ENCODE data around the gene DCST2.
A peak's percentile ranks its signal among the peaks of the same experiment; 100 is the strongest.
"Not testable (repeated sequence)": the region's sequence is repeated elsewhere in the genome, so short reads cannot be mapped to it uniquely, and the experiment has no call there.

The DCST2 gene

DNA sequence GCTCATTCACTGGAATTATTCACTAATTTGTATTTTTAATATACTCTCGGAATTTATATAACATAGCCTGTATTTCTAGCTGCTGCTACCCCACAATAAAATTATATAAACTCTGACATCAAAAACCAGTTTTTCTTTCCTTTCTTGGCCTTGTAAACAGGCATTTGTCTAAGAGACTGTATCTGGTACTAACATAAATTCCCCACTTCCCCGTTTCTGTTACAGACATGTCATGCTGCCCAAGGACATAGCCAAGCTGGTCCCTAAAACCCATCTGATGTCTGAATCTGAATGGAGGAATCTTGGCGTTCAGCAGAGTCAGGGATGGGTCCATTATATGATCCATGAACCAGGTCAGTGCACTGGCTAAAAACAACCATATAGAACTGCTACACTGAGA is 55.8 kb downstream of the DCST2 start:
- H3K4me1 ChIP-seq, result peaks cover 23% of the 10 kb centered on the region
- H3K9me3 ChIP-seq; in situ Hi-C loops (cut with MboI; ENCODE audit: low sequenced_read_pairs); DNase-seq (ENCODE audit: low spot score in 2 of 2); H3K27me3 ChIP-seq (ENCODE audit: low read depth); H3K4me3 ChIP-seq: not testable (repeated sequence)
- H3K36me3 ChIP-seq (replicated peaks), result peaks cover 36% of the 10 kb centered on the region

DNA sequence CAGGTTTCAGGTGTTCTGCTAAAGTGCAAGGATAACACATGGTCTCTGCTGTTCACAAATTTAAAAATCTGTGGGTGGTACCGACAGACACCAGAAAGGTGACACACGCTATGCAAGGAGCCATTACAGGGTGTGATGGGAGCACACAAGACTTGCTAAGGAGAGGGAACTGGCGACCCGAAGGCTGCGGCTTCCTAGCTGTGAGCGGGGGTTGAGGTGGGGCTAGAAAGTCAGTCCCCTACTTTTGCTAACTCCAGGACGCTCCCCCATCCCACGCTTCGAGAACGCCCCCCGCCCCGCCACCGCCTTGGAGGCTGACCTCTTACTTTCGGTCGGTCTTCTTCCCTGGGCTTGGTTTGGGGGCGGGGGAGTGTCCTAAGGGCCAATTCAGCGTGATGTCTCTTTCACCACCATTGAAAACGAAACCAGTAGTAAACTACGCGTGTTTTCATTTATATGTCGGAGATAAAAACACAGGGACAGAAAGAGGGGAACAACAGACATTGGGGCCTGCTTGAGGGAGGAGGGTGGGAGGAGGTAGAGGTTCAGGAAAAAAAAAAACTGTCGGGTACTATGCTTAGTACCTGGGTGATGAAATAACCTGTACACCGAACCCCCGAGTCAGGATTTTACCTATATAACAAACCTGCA is 58.0 kb downstream of the DCST2 start:
- H3K4me3 ChIP-seq, result peak overlapping the region; percentile 82
- peak in 1 of 2 experiments; percentile 69 for DNase-seq (ENCODE audit: low spot score in 2 of 2)
- no peaks in the 10 kb centered on the region for H3K9me3 ChIP-seq
- H3K4me1 ChIP-seq, result peaks cover 30% of the 10 kb centered on the region
- in situ Hi-C loops (cut with MboI; ENCODE audit: low sequenced_read_pairs), result no loop called here
- peaks cover 30% of the 10 kb centered on the region for H3K36me3 ChIP-seq (replicated peaks)
- no peaks in the 10 kb centered on the region for H3K27me3 ChIP-seq (ENCODE audit: low read depth)

- no peaks in the 10 kb centered on the region for H3K9me3 ChIP-seq
- peak overlapping the region; percentile 82 for H3K4me3 ChIP-seq
- peak; percentile 94 to 97 for DNase-seq (ENCODE audit: low spot score in 2 of 2)
- in situ Hi-C loops (cut with MboI; ENCODE audit: low sequenced_read_pairs), result no loop called here
- peaks cover 36% of the 10 kb centered on the region for H3K4me1 ChIP-seq
- no peaks in the 10 kb centered on the region for H3K27me3 ChIP-seq (ENCODE audit: low read depth)
- peaks cover 24% of the 10 kb centered on the region for H3K36me3 ChIP-seq (replicated peaks)
These were observed 58.7 kb downstream of the DCST2 start for GRCh38 chr1:154974808-154975408.

DNA sequence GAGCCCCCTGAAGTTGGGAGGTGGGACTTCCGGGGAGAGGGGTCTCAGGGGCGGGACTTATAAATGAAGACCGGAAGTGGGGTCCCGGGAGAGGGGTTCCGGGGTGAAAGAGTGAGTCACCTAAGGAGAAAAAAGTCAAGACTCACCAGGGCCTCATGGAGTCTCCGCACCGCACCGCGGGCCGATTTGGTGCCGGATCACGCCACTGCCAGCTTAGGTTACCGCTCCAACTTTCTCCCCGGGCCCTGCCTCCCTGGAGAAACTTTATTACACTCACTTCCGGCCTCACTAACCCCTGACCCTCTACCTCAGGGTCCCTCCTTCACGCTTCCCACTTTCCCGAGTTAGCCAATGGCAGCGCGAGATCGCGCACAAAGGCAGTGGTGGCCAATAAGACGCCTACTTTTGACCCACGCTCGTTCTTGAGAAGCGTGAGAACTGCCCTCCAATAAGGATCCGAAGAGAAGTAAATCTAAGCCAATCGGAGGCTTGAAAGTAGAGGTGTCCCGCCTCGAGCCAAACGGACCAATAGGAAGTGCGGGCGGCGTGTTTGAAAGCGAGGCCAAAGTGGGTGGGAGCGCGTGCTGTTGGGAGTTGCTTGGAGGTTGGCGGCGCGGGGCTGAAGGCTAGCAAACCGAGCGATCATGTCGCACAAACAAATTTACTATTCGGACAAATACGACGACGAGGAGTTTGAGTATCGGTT is 59.3 kb downstream of the DCST2 start, which contains the start of gene CKS1B:
CKS1B (plus strand) TSS at position 580 of the 706 bp plus-strand sequence; CDS start at position 645, 65 bp downstream.
- no peaks in the 10 kb centered on the region for H3K27me3 ChIP-seq (ENCODE audit: low read depth)
- H3K4me3 ChIP-seq, result peak within 1 kb of the TSS; percentile 82
- no peaks in the 10 kb centered on the region for H3K9me3 ChIP-seq
- H3K4me1 ChIP-seq, result peaks cover 36% of the 10 kb centered on the region
- in situ Hi-C loops (cut with MboI; ENCODE audit: low sequenced_read_pairs), result no loop called here
- peak; percentile 97 to 100 for DNase-seq (ENCODE audit: low spot score in 2 of 2)
- H3K36me3 ChIP-seq (replicated peaks), result peaks cover 17% of the 10 kb centered on the region

- Histone ChIP-seq H3K9me3 (no peaks in the 10 kb centered on the region), H3K4me3 (peak overlapping the region; percentile 82), H3K4me1 (peaks cover 36% of the 10 kb centered on the region), H3K27me3 (ENCODE audit: low read depth) (no peaks in the 10 kb centered on the region), H3K36me3 (replicated peaks) (peaks cover 13% of the 10 kb centered on the region)
- peak; percentile 96 to 100 for DNase-seq (ENCODE audit: low spot score in 2 of 2)
- in situ Hi-C loops (cut with MboI; ENCODE audit: low sequenced_read_pairs), result no loop called here
These were observed 60.1 kb downstream of the DCST2 start for GRCh38 chr1:154973344-154974101.

DNA sequence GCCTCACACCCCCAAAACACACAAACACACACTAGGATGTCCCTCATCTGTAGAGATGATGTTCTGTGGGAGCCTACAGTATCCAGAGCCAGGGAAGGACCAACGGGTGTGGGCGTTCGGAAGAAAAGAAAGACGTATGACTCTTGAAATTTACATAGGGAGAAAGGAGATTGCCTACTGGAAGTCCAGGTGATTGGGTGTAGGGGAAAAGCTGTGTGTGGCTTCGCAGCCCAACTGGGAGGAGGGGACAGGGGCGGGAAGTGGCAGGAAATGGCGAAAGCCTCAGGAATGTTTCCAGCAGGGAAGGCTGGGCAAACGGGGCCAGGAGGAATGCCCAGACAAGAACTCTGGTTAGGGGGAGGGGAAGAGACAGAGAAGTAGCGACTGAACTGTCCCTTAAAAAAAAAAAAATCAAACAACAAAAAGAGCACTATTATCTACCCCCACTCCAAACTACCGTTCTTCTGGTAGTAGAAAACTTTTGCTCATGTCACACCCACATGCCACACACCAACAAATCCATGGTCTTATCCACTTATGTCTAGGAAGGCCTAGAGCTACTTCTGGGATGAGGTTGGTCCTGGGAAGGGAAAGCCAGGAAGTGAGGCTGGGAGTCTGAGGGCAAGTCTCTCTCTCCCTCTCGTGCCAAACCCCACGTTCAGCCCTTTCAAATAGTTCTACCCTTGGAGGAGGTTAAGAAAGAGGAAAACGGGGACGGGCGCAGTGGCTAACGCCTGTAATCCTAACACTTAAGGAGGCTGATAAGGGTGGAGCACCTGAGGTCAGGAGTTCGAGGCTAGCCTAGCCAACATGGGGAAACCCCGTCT is 60.9 kb downstream of the DCST2 start:
- H3K4me3 ChIP-seq, result peak overlapping the region; percentile 82
- H3K36me3 ChIP-seq (replicated peaks), result peaks cover 12% of the 10 kb centered on the region
- peaks cover 36% of the 10 kb centered on the region for H3K4me1 ChIP-seq
- peak; percentile 78 to 87 for DNase-seq (ENCODE audit: low spot score in 2 of 2)
- in situ Hi-C loops (cut with MboI; ENCODE audit: low sequenced_read_pairs), result no loop called here
- no peaks in the 10 kb centered on the region for H3K27me3 ChIP-seq (ENCODE audit: low read depth)
- H3K9me3 ChIP-seq, result no peaks in the 10 kb centered on the region

GRCh38 chr1:154972213-154972516 is 61.4 kb downstream of the DCST2 start:
- Histone ChIP-seq H3K4me1 (peaks cover 36% of the 10 kb centered on the region), H3K9me3 (no peaks in the 10 kb centered on the region), H3K27me3 (ENCODE audit: low read depth) (no peaks in the 10 kb centered on the region), H3K36me3 (replicated peaks) (peaks cover 13% of the 10 kb centered on the region), H3K4me3 (no peak overlapping the region)
- no peak for DNase-seq (ENCODE audit: low spot score in 2 of 2)
- in situ Hi-C loops (cut with MboI; ENCODE audit: low sequenced_read_pairs), result no loop called here

- H3K4me3 ChIP-seq, result no peak overlapping the region
- H3K27me3 ChIP-seq (ENCODE audit: low read depth), result no peaks in the 10 kb centered on the region
- no peaks in the 10 kb centered on the region for H3K9me3 ChIP-seq
- no peak for DNase-seq (ENCODE audit: low spot score in 2 of 2)
- H3K36me3 ChIP-seq (replicated peaks), result peaks cover 19% of the 10 kb centered on the region
- in situ Hi-C loops (cut with MboI; ENCODE audit: low sequenced_read_pairs), result no loop called here
- peaks cover 32% of the 10 kb centered on the region for H3K4me1 ChIP-seq
These were observed 62.1 kb downstream of the DCST2 start for GRCh38 chr1:154971341-154971998.

- H3K4me1 ChIP-seq, result peaks cover 27% of the 10 kb centered on the region
- peak; percentile 71 to 93 for DNase-seq (ENCODE audit: low spot score in 2 of 2)
- no peaks in the 10 kb centered on the region for H3K27me3 ChIP-seq (ENCODE audit: low read depth)
- no peaks in the 10 kb centered on the region for H3K9me3 ChIP-seq
- H3K36me3 ChIP-seq (replicated peaks), result peaks cover 25% of the 10 kb centered on the region
- in situ Hi-C loops (cut with MboI; ENCODE audit: low sequenced_read_pairs), result no loop called here
- H3K4me3 ChIP-seq, result peak within 1 kb of the TSS; percentile 9
These were observed 62.8 kb downstream of the DCST2 start, which contains the start of gene SHC1 for GRCh38 chr1:154970631-154971340. SHC1 (minus strand) TSS chr1:154970747; CDS start chr1:154970526, 221 bp downstream.

- in situ Hi-C loops (cut with MboI; ENCODE audit: low sequenced_read_pairs), result no loop called here
- Histone ChIP-seq H3K4me3 (no peak overlapping the region; the same call in 1 of the 2 replicates), H3K36me3 (replicated peaks) (peaks cover 33% of the 10 kb centered on the region), H3K9me3 (no peaks in the 10 kb centered on the region), H3K4me1 (peaks cover 27% of the 10 kb centered on the region), H3K27me3 (ENCODE audit: low read depth) (no peaks in the 10 kb centered on the region)
- DNase-seq (ENCODE audit: low spot score in 2 of 2), result no peak
These were observed 63.6 kb downstream of the DCST2 start for GRCh38 chr1:154969860-154970452.

DNA sequence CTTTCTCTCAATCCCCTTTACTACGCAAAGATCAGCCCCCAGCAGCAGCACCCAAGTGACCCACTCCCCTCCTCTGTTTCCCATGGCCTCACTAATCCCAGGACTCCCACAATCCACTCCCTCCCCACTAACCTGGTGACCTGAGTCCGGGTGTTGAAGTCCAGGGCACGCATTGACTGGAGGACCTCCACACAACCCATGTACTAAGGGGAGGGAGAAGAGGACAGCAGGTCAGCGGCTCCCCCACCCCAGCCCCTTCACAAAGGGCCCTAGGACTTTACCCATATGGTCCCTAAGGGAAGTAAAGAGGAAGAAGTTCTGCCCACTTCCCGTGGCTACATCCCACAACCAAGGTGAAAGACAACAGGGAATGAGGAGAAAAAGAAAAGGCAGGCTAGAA is 64.3 kb downstream of the DCST2 start:
- no peak overlapping the region for H3K4me3 ChIP-seq
- no peaks in the 10 kb centered on the region for H3K9me3 ChIP-seq
- H3K4me1 ChIP-seq, result peaks cover 27% of the 10 kb centered on the region
- DNase-seq (ENCODE audit: low spot score in 2 of 2), result no peak
- peaks cover 39% of the 10 kb centered on the region for H3K36me3 ChIP-seq (replicated peaks)
- in situ Hi-C loops (cut with MboI; ENCODE audit: low sequenced_read_pairs), result no loop called here
- H3K27me3 ChIP-seq (ENCODE audit: low read depth), result no peaks in the 10 kb centered on the region

DNA sequence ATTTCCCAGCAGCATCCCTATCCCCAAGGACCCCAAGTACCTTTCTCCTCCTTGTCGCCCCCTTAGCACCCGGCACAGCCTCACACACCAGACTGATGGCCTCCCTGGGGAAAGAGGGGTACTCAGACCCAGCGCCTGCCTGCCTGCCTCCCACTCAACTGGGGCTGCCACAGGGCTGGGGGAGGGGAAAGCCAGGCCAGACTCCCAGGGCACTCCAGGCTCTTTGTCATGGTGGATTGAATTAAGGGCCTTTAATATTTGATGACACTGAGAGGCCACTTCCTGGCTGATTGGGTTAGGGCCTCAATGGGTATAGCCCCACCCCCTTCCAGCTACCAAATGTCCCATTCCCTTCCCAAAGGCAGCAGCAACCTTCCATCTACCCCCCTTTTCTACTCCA is 64.8 kb downstream of the DCST2 start:
- Histone ChIP-seq H3K4me1 (peaks cover 27% of the 10 kb centered on the region), H3K4me3 (no peak overlapping the region), H3K9me3 (no peaks in the 10 kb centered on the region), H3K36me3 (replicated peaks) (peaks cover 42% of the 10 kb centered on the region), H3K27me3 (ENCODE audit: low read depth) (no peaks in the 10 kb centered on the region)
- no peak for DNase-seq (ENCODE audit: low spot score in 2 of 2)
- in situ Hi-C loops (cut with MboI; ENCODE audit: low sequenced_read_pairs), result no loop called here

Measured in HAP-1 (cell line).